Neutrophil (primary cell): ENCODE measurements around the gene PIK3CB.

Source experiments
- H3K27ac ChIP-seq: fragments of 200-600 bp; sonication (generic); 2 replicates; pipeline ENCODE4 v1.5.1; 2016; ENCODE audit warnings: mild to moderate bottlenecking, moderate library complexity
- H3K27me3 ChIP-seq: fragments of 200-600 bp; sonication (generic); 2 replicates; pipeline ENCODE4 v1.6.0; 2016; ENCODE audit warnings: mild to moderate bottlenecking
- H3K36me3 ChIP-seq: fragments of 200-600 bp; sonication (generic); 2 replicates; pipeline ENCODE4 v1.5.1; 2017
- H3K4me1 ChIP-seq, 2 experiments: fragments of 200-600 bp in 1 of 2; sonication (generic) in 1 of 2; 1 replicate in 1 of 2; 2 replicates in 1 of 2; pipeline versions ENCODE4 v1.5.1 to v1.6.1; 2013 to 2016; ENCODE audit warnings: low read depth in 1 of 2, low read length in 1 of 2, mild to moderate bottlenecking in 1 of 2, moderate library complexity in 1 of 2; ENCODE audit not compliant: control insufficient read depth in 1 of 2, insufficient read depth in 1 of 2
- H3K4me3 ChIP-seq, 2 experiments: fragments of 200-600 bp in 1 of 2; sonication (generic) in 1 of 2; 1 replicate in 1 of 2; 2 replicates in 1 of 2; pipeline ENCODE4 v1.5.1; 2013 to 2016; ENCODE audit warnings: low read depth in 1 of 2, low read length in 1 of 2, mild to moderate bottlenecking in 1 of 2, moderate library complexity in 1 of 2
- H3K9me3 ChIP-seq: fragments of 200-600 bp; sonication (generic); 2 replicates; pipeline ENCODE4 v1.5.1; 2016
- CTCF ChIP-seq: fragments of 200-600 bp; sonication (generic); IDR thresholded peaks from 2 replicates; pipeline ENCODE4 v1.5.1; 2016; ENCODE audit warnings: antibody characterized with exemption

The PIK3CB gene

GRCh38 chr3:138771585-138771984, 63.1 kb downstream of the PIK3CB start:
- Histone ChIP-seq H3K27ac (no peak overlapping the region), H3K36me3 (peaks cover 8% of the 10 kb centered on the region), H3K4me3 (no peak overlapping the region), H3K4me1 (peaks cover 0 to 12% of the 10 kb centered on the region in 2 experiments), H3K27me3 (no peaks in the 10 kb centered on the region), H3K9me3 (no peaks in the 10 kb centered on the region)
- no peak for TF ChIP-seq CTCF

GRCh38 chr3:138769616-138770015, 65.1 kb downstream of the PIK3CB start:
- H3K27me3 ChIP-seq, result no peaks in the 10 kb centered on the region
- H3K27ac ChIP-seq, result peak overlapping the region; percentile 17
- TF ChIP-seq CTCF, result no peak
- no peak overlapping the region for H3K4me3 ChIP-seq
- H3K4me1 ChIP-seq, result peaks cover 0 to under 1% of the 10 kb centered on the region in 2 experiments
- no peaks in the 10 kb centered on the region for H3K9me3 ChIP-seq
- peaks cover 8% of the 10 kb centered on the region for H3K36me3 ChIP-seq

GRCh38 chr3:138768946-138769345, 65.8 kb downstream of the PIK3CB start:
- TF ChIP-seq CTCF, result no peak
- Histone ChIP-seq H3K9me3 (no peaks in the 10 kb centered on the region), H3K4me3 (no peak overlapping the region), H3K36me3 (peaks cover 8% of the 10 kb centered on the region), H3K27me3 (no peaks in the 10 kb centered on the region), H3K4me1 (no peaks in the 10 kb centered on the region), H3K27ac (no peak overlapping the region)

- Histone ChIP-seq H3K4me1 (no peaks in the 10 kb centered on the region), H3K36me3 (peaks cover 8% of the 10 kb centered on the region), H3K27me3 (no peaks in the 10 kb centered on the region), H3K27ac (peak overlapping the region; percentile 17), H3K4me3 (no peak overlapping the region), H3K9me3 (no peaks in the 10 kb centered on the region)
- TF ChIP-seq CTCF, result no peak
Observed at GRCh38 chr3:138768125-138768524, 66.6 kb downstream of the PIK3CB start.

- no peak for TF ChIP-seq CTCF
- H3K4me3 ChIP-seq, result no peak overlapping the region
- H3K4me1 ChIP-seq, result no peaks in the 10 kb centered on the region
- H3K27me3 ChIP-seq, result no peaks in the 10 kb centered on the region
- H3K36me3 ChIP-seq, result peaks cover 8% of the 10 kb centered on the region
- no peaks in the 10 kb centered on the region for H3K9me3 ChIP-seq
- peak overlapping the region; percentile 17 for H3K27ac ChIP-seq
Observed at GRCh38 chr3:138767498-138768104, 67.1 kb downstream of the PIK3CB start.
